IMR-90 (cell line): ENCODE results near the gene OXNAD1. TPM values are rescaled to one million over a fixed set of nuclear protein-coding genes. Genes with fewer than 3 reads are reported as not detected.

ENCODE experiments used
- ATAC-seq: fragments of 200-7000 bp; cut with Tn5 transposase; 2 replicates; pipeline ENCODE4 v1.9.1; 2020; ENCODE audit warnings: low read depth, mild to moderate bottlenecking, moderate library complexity
- BruUV-seq: library from RNA; stranded (reverse); fragments of 400-500 nt; replicated peaks from 2 replicates; lab custom pipeline; 2021; lab: Mats Ljungman, UMichigan
- CTCF ChIA-PET: fragments of 300-600 bp; formaldehyde crosslinking; extraction: SDS; loops from one replicate; lab custom pipeline; 2021; ENCODE audit warnings: antibody characterized with exemption; lab: Yijun Ruan, JAX
- POLR2A ChIA-PET: fragments of 300-600 bp; sonication (Branson Sonifier 250); formaldehyde crosslinking; loops from one replicate; lab custom pipeline; 2022; ENCODE audit warnings: antibody characterized with exemption; ENCODE audit not compliant: unreplicated experiment; lab: Charles Lee
- DNase-seq: peaks from one replicate; pipeline ENCODE4 v3.0.0; 2013
- H2AFZ ChIP-seq: replicated peaks from 2 replicates; pipeline ENCODE3; 2013; ENCODE audit warnings: low read length, mild to moderate bottlenecking; ENCODE audit not compliant: poor library complexity
- H2AK5ac ChIP-seq: 2 replicates; pipeline ENCODE4 v1.6.1; 2013; ENCODE audit warnings: low read depth, low read length, inconsistent platforms
- H2AK9ac ChIP-seq: replicated peaks from 2 replicates; pipeline ENCODE3; 2013; ENCODE audit warnings: mild to moderate bottlenecking, low read depth, low read length, moderate library complexity; ENCODE audit not compliant: poor library complexity
- H2BK120ac ChIP-seq: 2 replicates; pipeline ENCODE4 v1.6.1; 2013; ENCODE audit warnings: low read depth, low read length, inconsistent platforms
- H2BK15ac ChIP-seq: 3 replicates; pipeline ENCODE4 v1.6.1; 2013; ENCODE audit warnings: low read depth, low read length, inconsistent platforms
- H2BK20ac ChIP-seq: 2 replicates; pipeline ENCODE4 v1.6.1; 2013; ENCODE audit warnings: low read depth, mild to moderate bottlenecking, inconsistent platforms, low read length, moderate library complexity
- H2BK5ac ChIP-seq: 2 replicates; pipeline ENCODE4 v1.6.1; 2013; ENCODE audit warnings: mild to moderate bottlenecking, low read depth, low read length, inconsistent platforms; ENCODE audit not compliant: poor library complexity, severe bottlenecking
- H3K14ac ChIP-seq: replicated peaks from 2 replicates; pipeline ENCODE4 v1.6.1; 2013; ENCODE audit warnings: low read depth, low read length, inconsistent platforms
- H3K18ac ChIP-seq: 2 replicates; pipeline ENCODE4 v1.6.1; 2013; ENCODE audit warnings: low read depth, low read length, control low read depth
- H3K23ac ChIP-seq: 2 replicates; pipeline ENCODE4 v1.6.1; 2013; ENCODE audit warnings: low read depth, low read length, inconsistent platforms
- H3K27ac ChIP-seq: 2 replicates; pipeline ENCODE4 v1.5.1; 2013; ENCODE audit warnings: mild to moderate bottlenecking, control low read depth, low read length; ENCODE audit not compliant: insufficient read depth
- H3K27me3 ChIP-seq: 2 replicates; pipeline ENCODE4 v1.6.1; 2013; ENCODE audit warnings: low read length; ENCODE audit not compliant: control insufficient read depth, insufficient read depth
- H3K36me3 ChIP-seq: 2 replicates; pipeline ENCODE4 v1.6.1; 2013; ENCODE audit warnings: low read length, mixed read lengths; ENCODE audit not compliant: control insufficient read depth, insufficient read depth
- H3K4ac ChIP-seq: 2 replicates; pipeline ENCODE4 v1.6.1; 2013; ENCODE audit warnings: low read depth, low read length, inconsistent platforms
- H3K4me1 ChIP-seq: 2 replicates; pipeline ENCODE4 v1.6.1; 2013; ENCODE audit warnings: low read length, mixed read lengths; ENCODE audit not compliant: control insufficient read depth, insufficient read depth
- H3K4me2 ChIP-seq: 2 replicates; pipeline ENCODE4 v1.6.1; 2013; ENCODE audit warnings: low read depth, mild to moderate bottlenecking, control low read depth, low read length, moderate library complexity
- H3K4me3 ChIP-seq: 2 replicates; pipeline ENCODE4 v1.5.1; 2013; ENCODE audit warnings: low read depth, mild to moderate bottlenecking, control low read depth, low read length, moderate library complexity; ENCODE audit not compliant: insufficient read depth
- H3K56ac ChIP-seq: 2 replicates; pipeline ENCODE4 v1.6.1; 2013; ENCODE audit warnings: low read length, inconsistent platforms; ENCODE audit not compliant: insufficient read depth; ENCODE audit errors: extremely low read depth
- H3K79me1 ChIP-seq, 2 experiments: 2 replicates each; pipeline ENCODE4 v1.6.1; 2013; ENCODE audit warnings: low read length in 2 of 2, inconsistent platforms in 1 of 2, low read depth in 1 of 2
- H3K9ac ChIP-seq: 2 replicates; pipeline ENCODE4 v1.6.1; 2013; ENCODE audit warnings: low read depth, low read length, control low read depth
- H3K9me1 ChIP-seq: 2 replicates; pipeline ENCODE4 v1.6.1; 2013; ENCODE audit warnings: low read length, inconsistent platforms; ENCODE audit not compliant: insufficient read depth
- H3K9me3 ChIP-seq: 2 replicates; pipeline ENCODE4 v1.6.1; 2013; ENCODE audit warnings: low read length; ENCODE audit not compliant: control insufficient read depth, insufficient read depth
- H4K20me1 ChIP-seq: 2 replicates; pipeline ENCODE4 v1.6.1; 2013; ENCODE audit warnings: low read length, inconsistent platforms; ENCODE audit not compliant: insufficient read depth
- H4K5ac ChIP-seq: 2 replicates; pipeline ENCODE4 v1.6.1; 2013; ENCODE audit warnings: mild to moderate bottlenecking, low read depth, low read length, control low read depth
- H4K8ac ChIP-seq, 2 experiments: 2 replicates each; pipeline ENCODE4 v1.6.1; 2013; ENCODE audit warnings: low read depth in 2 of 2, low read length in 2 of 2, control low read depth in 1 of 2, inconsistent platforms in 1 of 2
- H4K91ac ChIP-seq: 2 replicates; pipeline ENCODE4 v1.6.1; 2013; ENCODE audit warnings: low read depth, low read length, inconsistent platforms; ENCODE audit not compliant: insufficient read depth
- BHLHE40 ChIP-seq: fragments of 150-350 bp; IDR thresholded peaks from 2 replicates; pipeline ENCODE4 v1.6.1; 2016; ENCODE audit warnings: mild to moderate bottlenecking, low read depth, low read length
- CHD1 ChIP-seq: IDR thresholded peaks from 2 replicates; pipeline ENCODE4 v1.6.1; 2012; ENCODE audit warnings: low read depth, low read length, improper control_type of control experiment
- FOS ChIP-seq: fragments of 150-350 bp; IDR thresholded peaks from 2 replicates; pipeline ENCODE4 v1.6.1; 2016; ENCODE audit warnings: low read depth, low read length
- MAZ ChIP-seq: IDR thresholded peaks from 2 replicates; pipeline ENCODE4 v1.6.1; 2012; ENCODE audit warnings: low read depth, mild to moderate bottlenecking, low read length, improper control_type of control experiment, moderate library complexity, borderline replicate concordance
- MXI1 ChIP-seq: IDR thresholded peaks from 2 replicates; pipeline ENCODE4 v1.6.1; 2012; ENCODE audit warnings: low read depth, mild to moderate bottlenecking, low read length, moderate library complexity, borderline replicate concordance
- NFE2L2 ChIP-seq: fragments of 150-350 bp; IDR thresholded peaks from 2 replicates; pipeline ENCODE4 v1.6.1; 2016; ENCODE audit warnings: low read depth, mild to moderate bottlenecking, low read length
- POLR2A ChIP-seq: IDR thresholded peaks from 2 replicates; pipeline ENCODE4 v1.6.1; 2012; ENCODE audit warnings: mild to moderate bottlenecking, low read depth, low read length
- RFX5 ChIP-seq: IDR thresholded peaks from 2 replicates; pipeline ENCODE4 v1.8.0; 2012; ENCODE audit warnings: low read depth, mild to moderate bottlenecking, low read length, moderate library complexity
- SMC3 ChIP-seq: fragments of 150-350 bp; IDR thresholded peaks from 2 replicates; pipeline ENCODE4 v1.6.1; 2016; ENCODE audit warnings: low read depth, mild to moderate bottlenecking, antibody characterized with exemption, low read length, moderate library complexity
- WGBS, 2 experiments: methylation state at CpG; one replicate each; pipeline versions ENCODE4 v1.1.5 to v1.1.7; 2013; ENCODE audit warnings: missing lambda C conversion rate in 2 of 2; ENCODE audit not compliant: insufficient read length in 1 of 2; ENCODE audit errors: extremely low coverage in 2 of 2; 5-methylcytosine and 5-hydroxymethylcytosine counted together
- dilution Hi-C: fragments of 300-500 bp; cut with HindIII; formaldehyde crosslinking; loops from one replicate; pipeline ENCODE4 v1.14.3; 2018; ENCODE audit warnings: low sequenced_read_pairs; ENCODE audit not compliant: unreplicated experiment
- in situ Hi-C: fragments of 300-500 bp; cut with MboI; formaldehyde crosslinking; loops from 3 replicates; pipeline ENCODE4 v1.14.3; 2019; ENCODE audit warnings: low sequenced_read_pairs, inconsistent platforms, mixed read lengths
- intact Hi-C: fragments of 100-400 bp; cut with micrococcal nuclease; formaldehyde crosslinking; loops from 2 replicates; pipeline ENCODE4 v1.10.0; 2022
- polyA plus RNA-seq, 3 experiments: library from polyadenylated mRNA; depleted of rRNA; stranded (reverse); fragments of >200 nt; gene quantifications; 2 replicates each; pipeline ENCODE4 v1.2.3, GENCODE V29; 2012; ENCODE audit warnings: low replicate concordance in 1 of 3
- total RNA-seq: library from RNA; depleted of rRNA; stranded (reverse); fragments of >200 nt; gene quantifications from 2 replicates; pipeline ENCODE4 v1.2.3, GENCODE V29; 2012
- TF ChIP-seq, protein P1 (sequence below): fragments of 150-350 bp; IDR thresholded peaks from 2 replicates; pipeline ENCODE4 v1.6.1; 2016; ENCODE audit warnings: low read depth, mild to moderate bottlenecking, low read length, moderate library complexity, borderline replicate concordance
- TF ChIP-seq, protein P2 (sequence below): conservative IDR thresholded peaks from 2 replicates; pipeline ENCODE4 v1.5.1; 2012; ENCODE audit warnings: mild to moderate bottlenecking, low read depth, low read length, improper control_type of control experiment
- TF ChIP-seq, protein P3 (sequence below): fragments of 150-350 bp; IDR thresholded peaks from 2 replicates; pipeline ENCODE4 v1.6.1; 2017; ENCODE audit warnings: mild to moderate bottlenecking, antibody characterized with exemption, low read length, low read depth

Gene OXNAD1
- total and polyA plus RNA-seq, 2 of the 4 experiments (the other 2 are of a cell fraction) = 6.2 to 11.3 TPM

DNA sequence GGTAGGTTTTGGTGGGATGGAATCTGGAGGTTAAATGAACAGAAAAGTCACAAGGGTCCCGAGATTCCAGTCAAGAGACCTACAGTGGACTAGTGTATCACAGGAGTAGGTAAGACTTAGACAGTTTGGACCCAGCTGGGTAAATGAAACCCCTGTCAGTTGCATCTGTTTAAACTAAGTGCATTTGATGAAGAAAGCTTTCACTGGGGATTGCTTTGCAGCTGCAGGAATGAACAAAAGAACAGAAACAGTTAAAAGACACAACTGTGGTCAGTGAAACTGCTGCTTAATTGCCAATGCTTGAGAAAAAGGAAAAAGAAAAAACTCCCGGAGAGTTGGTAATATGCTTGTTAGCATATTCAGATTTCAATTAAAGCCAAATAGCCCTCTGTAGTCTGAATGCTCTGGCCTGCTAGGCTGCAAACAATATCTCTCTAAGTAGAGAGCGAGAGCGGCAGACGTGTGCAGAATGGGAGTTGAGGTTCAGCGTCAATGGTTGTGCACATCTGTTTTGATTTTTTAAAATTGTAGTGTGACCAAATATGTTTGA is 37.1 kb downstream of the OXNAD1 start:
- intact Hi-C loops (no loop called here), in situ Hi-C loops (no loop called here), dilution Hi-C loops (no loop called here)
- no peak for ATAC-seq
- Histone ChIP-seq H3K56ac (no peak overlapping the region), H2AFZ (no peak overlapping the region), H3K18ac (no peak overlapping the region), H2BK20ac (no peak overlapping the region), H4K5ac (no peak overlapping the region), H3K4me3 (no peak overlapping the region), H3K4me2 (no peak overlapping the region), H3K9me1 (peaks cover 7% of the 10 kb centered on the region), H2BK5ac (no peak overlapping the region), H3K9ac (no peak overlapping the region), H3K79me1 (0 out of 4 replicates have a peak, but pooled peaks cover 0 to under 1% of the 10 kb centered on the region in 2 experiments), H4K91ac (no peak overlapping the region), H3K4me1 (0 out of 2 replicates have a peak, but pooled peaks cover 2% of the 10 kb centered on the region), H3K27me3 (no peaks in the 10 kb centered on the region), H4K8ac (no peak overlapping the region), H3K4ac (no peak overlapping the region), H3K27ac (no peak overlapping the region), H3K14ac (no peak overlapping the region), H2AK9ac (no peak overlapping the region), H2BK120ac (no peak overlapping the region), H2AK5ac (no peak overlapping the region), H2BK15ac (no peak overlapping the region), H3K23ac (no peak overlapping the region), H4K20me1 (no peaks in the 10 kb centered on the region), H3K9me3 (no peaks in the 10 kb centered on the region), H3K36me3 (peaks cover 5% of the 10 kb centered on the region; the same call in 1 of the 2 replicates)
- no TSS peak for BruUV-seq
- no peak for TF ChIP-seq POLR2A
- TF ChIP-seq NFE2L2 = no peak
- TF ChIP-seq, protein P1, sequence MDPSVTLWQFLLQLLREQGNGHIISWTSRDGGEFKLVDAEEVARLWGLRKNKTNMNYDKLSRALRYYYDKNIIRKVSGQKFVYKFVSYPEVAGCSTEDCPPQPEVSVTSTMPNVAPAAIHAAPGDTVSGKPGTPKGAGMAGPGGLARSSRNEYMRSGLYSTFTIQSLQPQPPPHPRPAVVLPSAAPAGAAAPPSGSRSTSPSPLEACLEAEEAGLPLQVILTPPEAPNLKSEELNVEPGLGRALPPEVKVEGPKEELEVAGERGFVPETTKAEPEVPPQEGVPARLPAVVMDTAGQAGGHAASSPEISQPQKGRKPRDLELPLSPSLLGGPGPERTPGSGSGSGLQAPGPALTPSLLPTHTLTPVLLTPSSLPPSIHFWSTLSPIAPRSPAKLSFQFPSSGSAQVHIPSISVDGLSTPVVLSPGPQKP = no peak
- TF ChIP-seq CHD1 = no peak
- TF ChIP-seq MAZ = no peak
- TF ChIP-seq, protein P2, sequence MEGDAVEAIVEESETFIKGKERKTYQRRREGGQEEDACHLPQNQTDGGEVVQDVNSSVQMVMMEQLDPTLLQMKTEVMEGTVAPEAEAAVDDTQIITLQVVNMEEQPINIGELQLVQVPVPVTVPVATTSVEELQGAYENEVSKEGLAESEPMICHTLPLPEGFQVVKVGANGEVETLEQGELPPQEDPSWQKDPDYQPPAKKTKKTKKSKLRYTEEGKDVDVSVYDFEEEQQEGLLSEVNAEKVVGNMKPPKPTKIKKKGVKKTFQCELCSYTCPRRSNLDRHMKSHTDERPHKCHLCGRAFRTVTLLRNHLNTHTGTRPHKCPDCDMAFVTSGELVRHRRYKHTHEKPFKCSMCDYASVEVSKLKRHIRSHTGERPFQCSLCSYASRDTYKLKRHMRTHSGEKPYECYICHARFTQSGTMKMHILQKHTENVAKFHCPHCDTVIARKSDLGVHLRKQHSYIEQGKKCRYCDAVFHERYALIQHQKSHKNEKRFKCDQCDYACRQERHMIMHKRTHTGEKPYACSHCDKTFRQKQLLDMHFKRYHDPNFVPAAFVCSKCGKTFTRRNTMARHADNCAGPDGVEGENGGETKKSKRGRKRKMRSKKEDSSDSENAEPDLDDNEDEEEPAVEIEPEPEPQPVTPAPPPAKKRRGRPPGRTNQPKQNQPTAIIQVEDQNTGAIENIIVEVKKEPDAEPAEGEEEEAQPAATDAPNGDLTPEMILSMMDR = no peak
- TF ChIP-seq RFX5 = no peak
- TF ChIP-seq, protein P3, sequence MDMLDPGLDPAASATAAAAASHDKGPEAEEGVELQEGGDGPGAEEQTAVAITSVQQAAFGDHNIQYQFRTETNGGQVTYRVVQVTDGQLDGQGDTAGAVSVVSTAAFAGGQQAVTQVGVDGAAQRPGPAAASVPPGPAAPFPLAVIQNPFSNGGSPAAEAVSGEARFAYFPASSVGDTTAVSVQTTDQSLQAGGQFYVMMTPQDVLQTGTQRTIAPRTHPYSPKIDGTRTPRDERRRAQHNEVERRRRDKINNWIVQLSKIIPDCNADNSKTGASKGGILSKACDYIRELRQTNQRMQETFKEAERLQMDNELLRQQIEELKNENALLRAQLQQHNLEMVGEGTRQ = no peak
- no peak for TF ChIP-seq MXI1
- TF ChIP-seq FOS = no peak
- no peak for TF ChIP-seq BHLHE40
- no peak for TF ChIP-seq SMC3
- ChIA-PET CTCF (no interaction called here), POLR2A (no interaction called here)
- no peak for DNase-seq
- WGBS, 2 experiments = 67% methylated on average over 1 of the region's 6 CpGs; no CpG with 5 or more reads in 1 of the 2 experiments
